ENCODE measurements around the gene PEX5L.

The PEX5L gene

DNA sequence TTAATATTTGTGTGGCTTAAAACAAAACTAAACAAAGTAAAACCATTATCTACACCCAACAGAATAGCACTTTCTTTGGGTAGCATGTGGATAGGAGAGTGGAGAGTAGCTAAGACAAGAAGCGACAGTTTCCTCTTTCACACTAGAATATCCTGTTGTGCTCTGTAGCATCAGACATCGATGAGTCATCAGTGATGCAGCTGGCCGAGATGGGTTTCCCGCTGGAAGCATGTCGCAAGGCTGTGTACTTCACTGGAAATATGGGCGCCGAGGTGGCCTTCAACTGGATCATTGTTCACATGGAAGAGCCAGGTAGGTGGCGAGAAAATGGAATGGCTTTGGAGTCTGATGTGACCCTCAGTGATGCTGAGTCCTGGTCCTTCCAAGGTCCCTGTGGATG, 275.8 kb downstream of the PEX5L start:
- Mint-ChIP-seq H3K9me3 (no peaks in the 10 kb centered on the region), H3K27me3 (ENCODE audit: low read depth) (no peaks in the 10 kb centered on the region), H3K4me3 (no peak overlapping the region), H3K36me3 (ENCODE audit: low read depth) (no peaks in the 10 kb centered on the region), H3K4me1 (ENCODE audit: low read depth) (no peaks in the 10 kb centered on the region), H3K27ac (no peak overlapping the region)

DNA sequence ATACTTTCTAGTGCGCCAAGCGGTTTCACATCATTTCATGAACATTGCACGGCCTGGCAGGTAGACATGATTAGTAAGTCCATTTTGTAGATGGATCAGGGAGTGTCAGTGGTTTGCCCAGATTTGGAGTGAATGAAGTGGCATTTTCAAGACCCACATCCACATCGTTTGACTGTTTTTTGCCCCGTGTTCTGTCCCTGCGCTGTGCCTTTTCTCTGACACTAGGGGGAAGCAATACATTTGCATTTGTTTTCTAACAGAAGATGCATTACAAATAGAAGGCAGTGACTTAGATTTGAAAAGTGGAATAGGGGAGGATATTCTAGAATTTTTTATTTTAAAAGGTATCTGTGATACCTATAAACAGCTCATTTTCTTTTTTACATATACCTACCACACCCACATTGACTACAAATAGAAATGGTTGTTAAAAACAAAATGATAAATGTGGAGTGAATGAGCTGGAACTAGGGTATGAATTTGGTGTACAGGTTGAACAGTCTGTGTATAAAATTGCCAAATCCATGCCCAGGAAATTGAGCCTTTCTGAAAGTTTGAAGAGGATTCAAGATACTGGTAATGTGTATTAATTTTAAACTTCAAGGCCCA, 285.9 kb downstream of the PEX5L start:
- Mint-ChIP-seq H3K4me3 (no peak overlapping the region), H3K9me3 (no peaks in the 10 kb centered on the region), H3K4me1 (ENCODE audit: low read depth) (no peaks in the 10 kb centered on the region), H3K36me3 (ENCODE audit: low read depth) (no peaks in the 10 kb centered on the region), H3K27me3 (ENCODE audit: low read depth) (no peaks in the 10 kb centered on the region), H3K27ac (no peak overlapping the region)

DNA sequence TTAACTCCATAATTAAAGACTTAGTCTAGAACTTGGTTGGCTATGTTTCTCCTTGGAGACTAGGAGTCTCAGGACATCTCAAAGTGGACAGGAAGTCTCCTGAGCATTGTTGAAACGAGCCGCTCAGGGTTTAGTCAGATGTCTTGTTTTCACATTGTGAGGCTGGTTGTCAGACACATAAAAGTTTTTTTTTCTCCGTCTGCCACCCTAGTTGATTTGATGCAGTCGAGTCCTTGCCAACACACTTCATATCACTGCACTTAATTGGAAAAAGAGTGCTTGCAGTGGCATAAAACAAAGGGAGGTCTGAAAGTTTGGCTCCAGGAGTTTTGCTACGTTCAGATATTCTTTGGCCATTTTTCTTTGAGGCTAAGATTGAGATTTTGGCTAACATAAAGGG, 291.0 kb downstream of the PEX5L start:
- H3K4me1 Mint-ChIP-seq (ENCODE audit: low read depth): no peaks in the 10 kb centered on the region
- H3K9me3 Mint-ChIP-seq: no peaks in the 10 kb centered on the region
- H3K27me3 Mint-ChIP-seq (ENCODE audit: low read depth): no peaks in the 10 kb centered on the region
- H3K36me3 Mint-ChIP-seq (ENCODE audit: low read depth): no peaks in the 10 kb centered on the region
- no peak overlapping the region for H3K4me3 Mint-ChIP-seq
- no peak overlapping the region for H3K27ac Mint-ChIP-seq

DNA sequence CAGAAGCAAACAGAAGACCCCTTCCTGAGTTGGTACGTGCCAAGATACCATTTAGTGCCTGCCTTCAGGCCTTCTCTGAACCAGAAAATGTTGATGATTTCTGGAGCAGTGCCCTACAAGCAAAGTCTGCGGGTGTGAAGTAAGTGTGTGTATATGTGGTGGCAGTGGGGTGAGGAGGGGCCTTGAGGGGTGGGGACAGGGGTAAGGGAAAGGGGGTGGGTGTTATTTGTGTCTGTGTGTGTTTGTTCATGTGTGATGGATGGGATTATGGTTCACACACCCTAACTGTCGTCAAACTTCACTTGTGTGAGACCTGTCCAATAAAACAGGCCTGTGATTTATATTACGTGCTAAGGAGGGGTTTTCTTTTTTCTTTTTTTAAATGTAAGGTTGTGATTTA, 291.7 kb downstream of the PEX5L start:
- no peak overlapping the region for H3K4me3 Mint-ChIP-seq
- H3K4me1 Mint-ChIP-seq (ENCODE audit: low read depth): peaks cover 3% of the 10 kb centered on the region
- no peak overlapping the region for H3K27ac Mint-ChIP-seq
- no peaks in the 10 kb centered on the region for H3K27me3 Mint-ChIP-seq (ENCODE audit: low read depth)
- no peaks in the 10 kb centered on the region for H3K36me3 Mint-ChIP-seq (ENCODE audit: low read depth)
- H3K9me3 Mint-ChIP-seq: no peaks in the 10 kb centered on the region

Measured in T-helper 1 cell treated with Interleukin-12 subunit alpha and Interleukin-12 subunit beta and Interleukin-4 antibody, amounts not matched to agents 30 μg/mL and 1 μg/mL, for 36 hours (primary cell).